HG02970 (cell line): ENCODE data around the gene AGR2.

Experiments used
- ATAC-seq: cut with Tn5 transposase; IDR thresholded peaks from one replicate; pipeline ENCODE4 v1.9.1; 2021; ENCODE audit warnings: mild to moderate bottlenecking, moderate library complexity, moderate number of reproducible peaks; ENCODE audit not compliant: unreplicated experiment, low FRiP score

The AGR2 gene

GRCh38 chr7:16813232-16813616 is 8.4 kb upstream of the AGR2 start:
- no peak for ATAC-seq

- no peak for ATAC-seq
Observed at GRCh38 chr7:16812542-16813231, 7.9 kb upstream of the AGR2 start.

GRCh38 chr7:16811551-16811950 is 6.8 kb upstream of the AGR2 start:
- no peak for ATAC-seq

- ATAC-seq: no peak
Observed at GRCh38 chr7:16810573-16810972, 5.8 kb upstream of the AGR2 start.

- ATAC-seq: no peak
Observed at GRCh38 chr7:16810112-16810511, 5.3 kb upstream of the AGR2 start.

- ATAC-seq: no peak
Observed at GRCh38 chr7:16805441-16805840, 642 bp upstream of the AGR2 start.

GRCh38 chr7:16803881-16804673 is 722 bp downstream of the AGR2 start:
- ATAC-seq: no peak

- no peak for ATAC-seq
Observed at GRCh38 chr7:16803125-16803524, 1.7 kb downstream of the AGR2 start.

GRCh38 chr7:16801579-16801978 is 3.2 kb downstream of the AGR2 start:
- ATAC-seq: no peak

- peak; percentile 65 for ATAC-seq
Observed at GRCh38 chr7:16801111-16801542, 3.7 kb downstream of the AGR2 start.

GRCh38 chr7:16795624-16796023 is 9.2 kb downstream of the AGR2 start:
- ATAC-seq: no peak

GRCh38 chr7:16794986-16795385 is 9.8 kb downstream of the AGR2 start:
- ATAC-seq: no peak

GRCh38 chr7:16791905-16792698 is 12.7 kb downstream of the AGR2 start:
- ATAC-seq: no peak

- no peak for ATAC-seq
Observed at GRCh38 chr7:16791071-16791470, 13.7 kb downstream of the AGR2 start.

GRCh38 chr7:16787127-16787526 is 17.7 kb downstream of the AGR2 start:
- ATAC-seq: no peak

GRCh38 chr7:16786257-16786656 is 18.5 kb downstream of the AGR2 start:
- ATAC-seq: no peak

- no peak for ATAC-seq
Observed at GRCh38 chr7:16785846-16786245, 19.0 kb downstream of the AGR2 start.

- ATAC-seq: no peak
Observed at GRCh38 chr7:16785321-16785720, 19.5 kb downstream of the AGR2 start.

GRCh38 chr7:16780596-16780995 is 24.2 kb downstream of the AGR2 start:
- ATAC-seq: no peak

- ATAC-seq: no peak
Observed at GRCh38 chr7:16779051-16779450, 25.7 kb downstream of the AGR2 start.

GRCh38 chr7:16778476-16778875 is 26.3 kb downstream of the AGR2 start:
- no peak for ATAC-seq
